Psoas muscle (tissue), 8 donors: ENCODE results near the gene BRINP3. TPM values are rescaled to one million over a fixed set of nuclear protein-coding genes. Genes with fewer than 3 reads are reported as not detected.

Experiments
- ATAC-seq, 4 donors: fragments of 200-7000 bp; cut with Tn5 transposase; one replicate each; pipeline ENCODE4 v1.9.1; 2020; ENCODE audit warnings: moderate library complexity in 3 of 4, mild to moderate bottlenecking in 2 of 4
- DNase-seq, 2 donors: peaks; one replicate each; pipeline ENCODE4 v3.0.0-alpha.2; 2020
- H3K27ac ChIP-seq: fragments of 200-600 bp; one replicate; pipeline ENCODE4 v1.8.0; 2022
- H3K27me3 ChIP-seq, 3 donors: fragments of 200-600 bp in 1 of 3; one replicate each; pipeline versions ENCODE4 v1.6.1 to v1.8.0; 2013 to 2022; ENCODE audit warnings: low read length in 2 of 3, mild to moderate bottlenecking in 2 of 3, moderate library complexity in 1 of 3; ENCODE audit not compliant: insufficient read depth in 3 of 3
- H3K36me3 ChIP-seq, 2 donors: fragments of 200-600 bp in 1 of 2; one replicate each; pipeline versions ENCODE4 v1.6.1 to v1.8.0; 2013 to 2022; ENCODE audit warnings: low read depth in 1 of 2, mild to moderate bottlenecking in 1 of 2, moderate library complexity in 1 of 2; ENCODE audit not compliant: insufficient read depth in 1 of 2
- H3K4me1 ChIP-seq: fragments of 200-600 bp; one replicate; pipeline ENCODE4 v1.8.0; 2022
- H3K4me3 ChIP-seq: fragments of 200-600 bp; one replicate; pipeline ENCODE4 v1.8.0; 2022; ENCODE audit warnings: mild to moderate bottlenecking
- H3K9me3 ChIP-seq: fragments of 200-600 bp; one replicate; pipeline ENCODE4 v1.8.0; 2022
- CTCF ChIP-seq: fragments of 200-600 bp; IDR thresholded peaks from one replicate; pipeline ENCODE4 v1.8.0; 2022; ENCODE audit warnings: antibody characterized with exemption
- WGBS, 3 donors: extraction: QIAGEN DNeasy Blood & Tissue Kit; methylation state at CpG; one replicate each; pipeline versions ENCODE4 v1.1.6 to v1.1.7; 2013; 5-methylcytosine and 5-hydroxymethylcytosine counted together
- intact Hi-C, 2 donors: fragments of 100-400 bp; cut with DNase I; formaldehyde crosslinking; loops; one replicate each; pipeline versions ENCODE4 v1.11.0 to v1.14.2; 2022
- polyA plus RNA-seq, 3 donors: library from polyadenylated mRNA; stranded (reverse); fragments of 200-250 nt; gene quantifications; one replicate each; pipeline ENCODE4 v1.2.3, GENCODE V29; 2013
- total RNA-seq, 4 donors: library from RNA; stranded (reverse); fragmentation: NEBNext Ultra II Directional in 2 of 4; extraction: Animal tissue kit (Norgen Biotek cat#: 25700) in 2 of 4; gene quantifications; one replicate each; pipeline versions ENCODE4 v1.2.1 to v1.2.4, GENCODE V29; 2021 to 2023
- donor health status: healthy with polysubstance abuse.
- donor health status: DM: no; HTN: no; CAD: no; lungs with moderate emphysema.
- donor health status: Bipolar disorder and iron deficiency.
- donor health status: healthy.
- donor health status: DM: yes; HTN: yes; CAD: no.
- donor health status: DM: no; HTN: no; CAD: no.
- donor health status: DM: no; HTN: no; CAD: no.
- donor health status: DM: yes; HTN: yes; CAD: no.

Gene BRINP3
- total and polyA plus RNA-seq, 7 donors: 0.09 to 0.45 TPM; not detected in 5

- no peaks in the 10 kb centered on the region for H3K36me3 ChIP-seq
- intact Hi-C loops: no loop called here
- H3K27ac ChIP-seq: no peak overlapping the region
- no peak for ATAC-seq
- no peak for DNase-seq
- no peaks in the 10 kb centered on the region for H3K4me1 ChIP-seq
- TF ChIP-seq CTCF: no peak
- no peak overlapping the region for H3K4me3 ChIP-seq
- H3K9me3 ChIP-seq: no peaks in the 10 kb centered on the region
- H3K27me3 ChIP-seq: no peaks in the 10 kb centered on the region
Measured at GRCh38 chr1:190338829-190339228, 138.8 kb downstream of the BRINP3 start.

- TF ChIP-seq CTCF: no peak
- H3K27ac ChIP-seq: no peak overlapping the region
- intact Hi-C loops: no loop called here
- DNase-seq (no peak), ATAC-seq (no peak)
- no peaks in the 10 kb centered on the region for H3K4me1 ChIP-seq
- H3K27me3 ChIP-seq: no peaks in the 10 kb centered on the region
- H3K9me3 ChIP-seq: no peaks in the 10 kb centered on the region
- 72 to 77% (median 76%) methylated on average over 4 of the region's 4 CpGs for WGBS, 3 donors
- no peaks in the 10 kb centered on the region for H3K36me3 ChIP-seq
- no peak overlapping the region for H3K4me3 ChIP-seq
Measured at GRCh38 chr1:190328871-190329270, 148.8 kb downstream of the BRINP3 start.

GRCh38 chr1:190328361-190328760 is 149.3 kb downstream of the BRINP3 start:
- DNase-seq (no peak), ATAC-seq (no peak)
- Histone ChIP-seq H3K4me1 (no peaks in the 10 kb centered on the region), H3K27me3 (no peaks in the 10 kb centered on the region), H3K4me3 (no peak overlapping the region), H3K27ac (no peak overlapping the region), H3K36me3 (no peaks in the 10 kb centered on the region), H3K9me3 (no peaks in the 10 kb centered on the region)
- no peak for TF ChIP-seq CTCF
- intact Hi-C loops: no loop called here

GRCh38 chr1:190327271-190327670 is 150.4 kb downstream of the BRINP3 start:
- TF ChIP-seq CTCF: no peak
- H3K4me1 ChIP-seq: no peaks in the 10 kb centered on the region
- no peaks in the 10 kb centered on the region for H3K27me3 ChIP-seq
- no peak overlapping the region for H3K4me3 ChIP-seq
- H3K36me3 ChIP-seq: no peaks in the 10 kb centered on the region
- intact Hi-C loops: no loop called here
- no peaks in the 10 kb centered on the region for H3K9me3 ChIP-seq
- no peak for ATAC-seq
- no peak for DNase-seq
- 93 to 97% (median 97%) methylated on average over 3 of the region's 3 CpGs for WGBS, 3 donors
- no peak overlapping the region for H3K27ac ChIP-seq

- Histone ChIP-seq H3K4me3 (no peak overlapping the region), H3K9me3 (no peaks in the 10 kb centered on the region), H3K4me1 (no peaks in the 10 kb centered on the region), H3K36me3 (no peaks in the 10 kb centered on the region), H3K27ac (no peak overlapping the region), H3K27me3 (no peaks in the 10 kb centered on the region)
- no peak for DNase-seq
- intact Hi-C loops: no loop called here
- ATAC-seq: no peak
- whole genome bisulfite sequencing, 3 donors: 83 to 94% (median 86%) methylated on average over 2 of the region's 2 CpGs
- no peak for TF ChIP-seq CTCF
Measured at GRCh38 chr1:190323530-190323929, 154.1 kb downstream of the BRINP3 start.
